NCI-H187 (cell line): ENCODE data around the gene C1QTNF12.

ENCODE experiments used
- DNase-seq, 2 experiments: peaks; one replicate each; lab custom pipeline; 2025; lab: John Stamatoyannopoulos, UW

Gene C1QTNF12

GRCh38 chr1:1246577-1247340 is at the start of gene C1QTNF12:
Gene C1QTNF12 (minus strand): TSS chr1:1246722. CDS start chr1:1246690, 32 bp downstream.
- DNase-seq = no peak

- DNase-seq = no peak
Observed at GRCh38 chr1:1295154-1295923, 48.8 kb upstream of the C1QTNF12 start.

GRCh38 chr1:1294250-1294890 is 47.8 kb upstream of the C1QTNF12 start:
- DNase-seq = no peak

- no peak for DNase-seq
Observed at GRCh38 chr1:1293263-1294249, 47.0 kb upstream of the C1QTNF12 start.

GRCh38 chr1:1292851-1293250 is 46.3 kb upstream of the C1QTNF12 start:
- DNase-seq = no peak

GRCh38 chr1:1292442-1292779 is 45.9 kb upstream of the C1QTNF12 start:
- no peak for DNase-seq

GRCh38 chr1:1291548-1292441 is 45.3 kb upstream of the C1QTNF12 start:
- DNase-seq = peak; percentile 46 to 60

GRCh38 chr1:1291023-1291528 is 44.6 kb upstream of the C1QTNF12 start:
- peak in 1 of 2 experiments; percentile 35 for DNase-seq

- no peak for DNase-seq
Observed at GRCh38 chr1:1290238-1290731, 43.8 kb upstream of the C1QTNF12 start.

- no peak for DNase-seq
Observed at GRCh38 chr1:1287288-1288110, 41.0 kb upstream of the C1QTNF12 start.

GRCh38 chr1:1286313-1287261 is 40.1 kb upstream of the C1QTNF12 start:
- DNase-seq = no peak

GRCh38 chr1:1285611-1286311 is 39.2 kb upstream of the C1QTNF12 start:
- no peak for DNase-seq

- no peak for DNase-seq
Observed at GRCh38 chr1:1285102-1285571, 38.6 kb upstream of the C1QTNF12 start.

- no peak for DNase-seq
Observed at GRCh38 chr1:1284221-1285101, 37.9 kb upstream of the C1QTNF12 start.

GRCh38 chr1:1283821-1284220 is 37.3 kb upstream of the C1QTNF12 start:
- no peak for DNase-seq

GRCh38 chr1:1282998-1283397 is 36.5 kb upstream of the C1QTNF12 start:
- no peak for DNase-seq
